Measurements from ENCODE around the gene KRTAP27-1. TPM values are rescaled to one million over a fixed set of nuclear protein-coding genes. Genes with fewer than 3 reads are reported as not detected.

The KRTAP27-1 gene
- total RNA-seq, 1 experiment from 2014 or later = not detected

GRCh38 chr21:30305136-30305535, 32.4 kb downstream of the KRTAP27-1 start:
- TF ChIP-seq, protein P1, sequence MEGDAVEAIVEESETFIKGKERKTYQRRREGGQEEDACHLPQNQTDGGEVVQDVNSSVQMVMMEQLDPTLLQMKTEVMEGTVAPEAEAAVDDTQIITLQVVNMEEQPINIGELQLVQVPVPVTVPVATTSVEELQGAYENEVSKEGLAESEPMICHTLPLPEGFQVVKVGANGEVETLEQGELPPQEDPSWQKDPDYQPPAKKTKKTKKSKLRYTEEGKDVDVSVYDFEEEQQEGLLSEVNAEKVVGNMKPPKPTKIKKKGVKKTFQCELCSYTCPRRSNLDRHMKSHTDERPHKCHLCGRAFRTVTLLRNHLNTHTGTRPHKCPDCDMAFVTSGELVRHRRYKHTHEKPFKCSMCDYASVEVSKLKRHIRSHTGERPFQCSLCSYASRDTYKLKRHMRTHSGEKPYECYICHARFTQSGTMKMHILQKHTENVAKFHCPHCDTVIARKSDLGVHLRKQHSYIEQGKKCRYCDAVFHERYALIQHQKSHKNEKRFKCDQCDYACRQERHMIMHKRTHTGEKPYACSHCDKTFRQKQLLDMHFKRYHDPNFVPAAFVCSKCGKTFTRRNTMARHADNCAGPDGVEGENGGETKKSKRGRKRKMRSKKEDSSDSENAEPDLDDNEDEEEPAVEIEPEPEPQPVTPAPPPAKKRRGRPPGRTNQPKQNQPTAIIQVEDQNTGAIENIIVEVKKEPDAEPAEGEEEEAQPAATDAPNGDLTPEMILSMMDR (IDR thresholded peaks at IDR 0.05; ENCODE audit: unreplicated experiment) = no peak
- Mint-ChIP-seq H3K27ac (ENCODE audit: low read depth, unreplicated experiment) (no peak overlapping the region), H3K36me3 (ENCODE audit: insufficient read depth, unreplicated experiment) (no peaks in the 10 kb centered on the region), H3K9me3 (ENCODE audit: unreplicated experiment) (no peaks in the 10 kb centered on the region), H3K27me3 (ENCODE audit: insufficient read depth, unreplicated experiment) (no peaks in the 10 kb centered on the region), H3K4me3 (ENCODE audit: unreplicated experiment) (no peak overlapping the region), H3K4me1 (ENCODE audit: insufficient read depth, unreplicated experiment) (no peaks in the 10 kb centered on the region)
- CTCF ChIA-PET = interaction anchor here (0.7 kb wide), 1 partner anchor 730 kb away, joined by 3 read pairs; no protein-coding TSS in a partner anchor
- POLR2A ChIA-PET = no interaction called here
- DNase-seq (ENCODE audit: unreplicated experiment) = no peak
- intact Hi-C loops (cut with micrococcal nuclease) = no loop called here
- BruUV-seq (replicated peaks) = no TSS peak

DNA sequence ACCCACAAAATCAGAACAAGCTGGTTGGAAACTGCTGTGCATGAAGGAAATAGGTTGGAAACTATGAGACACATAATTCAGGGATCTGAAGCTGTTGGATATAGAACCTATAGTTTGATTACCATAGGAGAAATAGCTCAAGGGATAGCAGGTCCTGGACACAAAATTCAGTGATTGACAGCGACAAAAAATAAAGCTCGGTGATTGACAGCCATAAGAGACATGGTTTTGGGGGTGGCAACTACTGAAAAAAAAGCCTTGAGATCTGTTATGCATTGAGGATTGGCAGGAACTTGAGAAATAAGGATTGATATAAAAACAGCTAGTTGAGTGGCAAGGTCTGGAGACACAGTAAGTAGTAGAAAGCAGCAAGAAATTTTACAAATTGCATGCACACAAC, 48.3 kb downstream of the KRTAP27-1 start, which contains the start of gene KRTAP25-1:
TSS of gene KRTAP25-1 (minus strand) at position 300 of the 400 bp plus-strand sequence. CDS start at position 276, 24 bp downstream.
- Mint-ChIP-seq H3K4me1 (ENCODE audit: insufficient read depth, unreplicated experiment) (no peaks in the 10 kb centered on the region), H3K27me3 (ENCODE audit: insufficient read depth, unreplicated experiment) (peaks cover 84% of the 10 kb centered on the region), H3K9me3 (ENCODE audit: unreplicated experiment) (no peaks in the 10 kb centered on the region), H3K4me3 (ENCODE audit: unreplicated experiment) (no peak within 1 kb of the TSS), H3K27ac (ENCODE audit: low read depth, unreplicated experiment) (no peak within 1 kb of the TSS), H3K36me3 (ENCODE audit: insufficient read depth, unreplicated experiment) (no peaks in the 10 kb centered on the region)
- BruUV-seq (replicated peaks) = no TSS peak
- POLR2A ChIA-PET = interaction anchor here (1.3 kb wide), 1 partner anchor 9 kb away, joined by 3 read pairs; no protein-coding TSS in a partner anchor
- no peak for DNase-seq (ENCODE audit: unreplicated experiment)
- CTCF ChIA-PET = interaction anchor here (0.6 kb wide), 1 partner anchor 797 kb away, joined by 3 read pairs; no protein-coding TSS in a partner anchor
- TF ChIP-seq, protein P1 (IDR thresholded peaks at IDR 0.05; ENCODE audit: unreplicated experiment) = no peak
- intact Hi-C loops (cut with micrococcal nuclease) = no loop called here

Small RNAs within 50 kb of the gene (microRNA-seq; reads per million reads assigned to microRNA genes)
- not detected for gene MIR4327

Other genes with a start within 250 kb of the KRTAP27-1 start
- gene CLDN17, start 170.9 kb downstream of the KRTAP27-1 start, total RNA-seq (2022) = not detected in 2 replicates
- not detected in 2 replicates for gene CLDN8, start 121.6 kb downstream of the KRTAP27-1 start, total RNA-seq (2022)
- gene KRTAP24-1, start 54.7 kb downstream of the KRTAP27-1 start, total RNA-seq (2022) = not detected in 2 replicates
- not detected in 2 replicates for gene KRTAP25-1, start 48.2 kb downstream of the KRTAP27-1 start, total RNA-seq (2022)
- gene KRTAP26-1, start 17.4 kb downstream of the KRTAP27-1 start, total RNA-seq (2022) = not detected in 2 replicates
- gene KRTAP23-1, start 10.9 kb upstream of the KRTAP27-1 start, total RNA-seq (2022) = not detected in 2 replicates
- not detected in 2 replicates for gene KRTAP13-2, start 34.6 kb upstream of the KRTAP27-1 start, total RNA-seq (2022)
- gene KRTAP13-1, start 58.3 kb upstream of the KRTAP27-1 start, total RNA-seq (2022) = not detected in 2 replicates
- not detected in 2 replicates for gene KRTAP13-3, start 88.2 kb upstream of the KRTAP27-1 start, total RNA-seq (2022)
- gene KRTAP13-4, start 92.5 kb upstream of the KRTAP27-1 start, total RNA-seq (2022) = not detected in 2 replicates
- not detected in 2 replicates for gene KRTAP15-1, start 102.6 kb upstream of the KRTAP27-1 start, total RNA-seq (2022)
- not detected in 2 replicates for gene KRTAP19-1, start 142.7 kb upstream of the KRTAP27-1 start, total RNA-seq (2022)
- not detected in 2 replicates for gene KRTAP19-2, start 149.7 kb upstream of the KRTAP27-1 start, total RNA-seq (2022)
- gene KRTAP19-3, start 154.3 kb upstream of the KRTAP27-1 start, total RNA-seq (2022) = not detected in 2 replicates
- not detected in 2 replicates for gene KRTAP19-4, start 159.5 kb upstream of the KRTAP27-1 start, total RNA-seq (2022)
- gene KRTAP19-5, start 164.4 kb upstream of the KRTAP27-1 start, total RNA-seq (2022) = not detected in 2 replicates
- gene KRTAP19-6, start 204.2 kb upstream of the KRTAP27-1 start, total RNA-seq (2022) = not detected in 2 replicates
- not detected in 2 replicates for gene KRTAP19-7, start 223.6 kb upstream of the KRTAP27-1 start, total RNA-seq (2022)

Measured in MCF 10A (cell line).